DOHH2 (cell line): Measurements from ENCODE around the gene CEACAM4.

ENCODE experiments used
- H3F3A ChIP-seq: fragments of 200-600 bp; sonication (generic), shearing (Covaris generic); 2 replicates; pipeline ENCODE4 v1.6.0; 2016; ENCODE audit warnings: antibody characterized with exemption, mild to moderate bottlenecking; ENCODE audit not compliant: control insufficient read depth, insufficient read depth
- H3K27ac ChIP-seq: fragments of 200-600 bp; sonication (generic); 2 replicates; pipeline ENCODE4 v1.5.1; 2014; ENCODE audit warnings: low read depth, mild to moderate bottlenecking, low read length, moderate library complexity
- H3K27me3 ChIP-seq: fragments of 200-600 bp; sonication (generic); 2 replicates; pipeline ENCODE4 v1.6.1; 2014; ENCODE audit warnings: mild to moderate bottlenecking, low read length, mixed read lengths; ENCODE audit not compliant: control insufficient read depth
- H3K36me3 ChIP-seq: fragments of 200-600 bp; sonication (generic); 2 replicates; pipeline ENCODE4 v1.6.1; 2014; ENCODE audit warnings: mild to moderate bottlenecking, low read length, moderate library complexity, mixed read lengths; ENCODE audit not compliant: control insufficient read depth
- H3K4me1 ChIP-seq: fragments of 200-600 bp; sonication (generic); 2 replicates; pipeline ENCODE4 v1.6.1; 2014; ENCODE audit warnings: mild to moderate bottlenecking, low read length, mixed read lengths; ENCODE audit not compliant: control insufficient read depth
- H3K4me2 ChIP-seq: fragments of 200-600 bp; sonication (generic); 2 replicates; pipeline ENCODE4 v1.6.0; 2014; ENCODE audit warnings: mild to moderate bottlenecking, low read length, moderate library complexity
- H3K4me3 ChIP-seq: fragments of 200-600 bp; sonication (generic); 2 replicates; pipeline ENCODE4 v1.5.1; 2014; ENCODE audit warnings: mild to moderate bottlenecking, low read length, mixed read lengths
- H3K79me2 ChIP-seq: fragments of 200-600 bp; sonication (generic); 2 replicates; pipeline ENCODE4 v1.6.1; 2014; ENCODE audit warnings: mild to moderate bottlenecking, low read length, mixed read lengths; ENCODE audit not compliant: control insufficient read depth
- H3K9me2 ChIP-seq: fragments of 200-600 bp; sonication (generic); replicated peaks from 2 replicates; pipeline ENCODE4 v1.6.1; 2014; ENCODE audit warnings: mild to moderate bottlenecking, low read length, mixed read lengths; ENCODE audit not compliant: control insufficient read depth
- H3K9me3 ChIP-seq: fragments of 200-600 bp; sonication (generic); 2 replicates; pipeline ENCODE4 v1.6.1; 2014; ENCODE audit warnings: antibody characterized with exemption, low read length, mixed read lengths; ENCODE audit not compliant: control insufficient read depth, insufficient read depth
- H4K20me1 ChIP-seq: fragments of 200-600 bp; sonication (generic); 2 replicates; pipeline ENCODE4 v1.6.0; 2014; ENCODE audit warnings: low read depth, mild to moderate bottlenecking, antibody characterized with exemption, low read length, moderate library complexity; ENCODE audit not compliant: control insufficient read depth, insufficient read depth
- EZH2phosphoT487 ChIP-seq: fragments of 200-600 bp; sonication (generic); IDR thresholded peaks from 2 replicates; pipeline ENCODE4 v1.6.1; 2017; ENCODE audit warnings: borderline replicate concordance, mild to moderate bottlenecking, antibody characterized with exemption, low read length, moderate library complexity, mixed read lengths
- TF ChIP-seq, protein P1 (sequence below): fragments of 200-600 bp; sonication (generic); IDR thresholded peaks from one replicate; pipeline ENCODE4 v1.5.1; 2014; ENCODE audit warnings: antibody characterized with exemption, mild to moderate bottlenecking, low read depth, low read length; ENCODE audit not compliant: poor library complexity, severe bottlenecking

The CEACAM4 gene

DNA sequence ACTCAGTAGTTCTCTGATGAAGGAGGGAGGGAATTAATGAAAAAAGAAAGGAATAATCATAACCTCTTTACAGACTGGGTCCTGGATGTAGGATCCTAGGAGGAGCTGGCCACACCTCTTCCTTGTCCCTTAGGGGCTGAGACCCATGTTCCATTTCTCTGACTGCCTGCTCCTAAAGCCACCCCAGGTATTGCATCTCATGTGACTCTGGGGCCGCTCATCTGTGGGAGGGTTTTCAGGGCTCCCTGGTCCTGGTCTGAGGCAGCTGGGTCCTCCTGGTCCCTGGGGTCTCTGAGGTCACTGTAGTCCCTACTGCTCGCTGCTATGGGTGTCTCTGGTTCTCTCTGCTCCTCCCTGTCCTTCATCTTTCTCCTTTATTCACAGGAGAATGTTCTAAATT, 48.0 kb downstream of the CEACAM4 start:
- H3F3A ChIP-seq = no peaks in the 10 kb centered on the region
- H3K27me3 ChIP-seq = no peaks in the 10 kb centered on the region
- no peak for TF ChIP-seq EZH2phosphoT487
- TF ChIP-seq, protein P1, sequence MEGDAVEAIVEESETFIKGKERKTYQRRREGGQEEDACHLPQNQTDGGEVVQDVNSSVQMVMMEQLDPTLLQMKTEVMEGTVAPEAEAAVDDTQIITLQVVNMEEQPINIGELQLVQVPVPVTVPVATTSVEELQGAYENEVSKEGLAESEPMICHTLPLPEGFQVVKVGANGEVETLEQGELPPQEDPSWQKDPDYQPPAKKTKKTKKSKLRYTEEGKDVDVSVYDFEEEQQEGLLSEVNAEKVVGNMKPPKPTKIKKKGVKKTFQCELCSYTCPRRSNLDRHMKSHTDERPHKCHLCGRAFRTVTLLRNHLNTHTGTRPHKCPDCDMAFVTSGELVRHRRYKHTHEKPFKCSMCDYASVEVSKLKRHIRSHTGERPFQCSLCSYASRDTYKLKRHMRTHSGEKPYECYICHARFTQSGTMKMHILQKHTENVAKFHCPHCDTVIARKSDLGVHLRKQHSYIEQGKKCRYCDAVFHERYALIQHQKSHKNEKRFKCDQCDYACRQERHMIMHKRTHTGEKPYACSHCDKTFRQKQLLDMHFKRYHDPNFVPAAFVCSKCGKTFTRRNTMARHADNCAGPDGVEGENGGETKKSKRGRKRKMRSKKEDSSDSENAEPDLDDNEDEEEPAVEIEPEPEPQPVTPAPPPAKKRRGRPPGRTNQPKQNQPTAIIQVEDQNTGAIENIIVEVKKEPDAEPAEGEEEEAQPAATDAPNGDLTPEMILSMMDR = no peak
- H3K4me2 ChIP-seq = no peak overlapping the region
- no peaks in the 10 kb centered on the region for H4K20me1 ChIP-seq
- no peaks in the 10 kb centered on the region for H3K9me2 ChIP-seq
- H3K9me3 ChIP-seq = peaks cover 18% of the 10 kb centered on the region
- no peaks in the 10 kb centered on the region for H3K36me3 ChIP-seq
- peaks cover 10% of the 10 kb centered on the region for H3K4me1 ChIP-seq
- H3K27ac ChIP-seq = no peak overlapping the region
- no peaks in the 10 kb centered on the region for H3K79me2 ChIP-seq
- H3K4me3 ChIP-seq = no peak overlapping the region

GRCh38 chr19:41577833-41578232, 49.0 kb downstream of the CEACAM4 start:
- H3K4me2 ChIP-seq = no peak overlapping the region
- H3K36me3 ChIP-seq = no peaks in the 10 kb centered on the region
- peaks cover 10% of the 10 kb centered on the region for H3K4me1 ChIP-seq
- no peak overlapping the region for H3K4me3 ChIP-seq
- no peaks in the 10 kb centered on the region for H3K27me3 ChIP-seq
- peaks cover 14% of the 10 kb centered on the region for H3K9me3 ChIP-seq
- H3K79me2 ChIP-seq = no peaks in the 10 kb centered on the region
- H3F3A ChIP-seq = no peaks in the 10 kb centered on the region
- H3K9me2 ChIP-seq = no peaks in the 10 kb centered on the region
- no peak for TF ChIP-seq EZH2phosphoT487
- TF ChIP-seq, protein P1 = no peak
- no peaks in the 10 kb centered on the region for H4K20me1 ChIP-seq
- H3K27ac ChIP-seq = no peak overlapping the region

DNA sequence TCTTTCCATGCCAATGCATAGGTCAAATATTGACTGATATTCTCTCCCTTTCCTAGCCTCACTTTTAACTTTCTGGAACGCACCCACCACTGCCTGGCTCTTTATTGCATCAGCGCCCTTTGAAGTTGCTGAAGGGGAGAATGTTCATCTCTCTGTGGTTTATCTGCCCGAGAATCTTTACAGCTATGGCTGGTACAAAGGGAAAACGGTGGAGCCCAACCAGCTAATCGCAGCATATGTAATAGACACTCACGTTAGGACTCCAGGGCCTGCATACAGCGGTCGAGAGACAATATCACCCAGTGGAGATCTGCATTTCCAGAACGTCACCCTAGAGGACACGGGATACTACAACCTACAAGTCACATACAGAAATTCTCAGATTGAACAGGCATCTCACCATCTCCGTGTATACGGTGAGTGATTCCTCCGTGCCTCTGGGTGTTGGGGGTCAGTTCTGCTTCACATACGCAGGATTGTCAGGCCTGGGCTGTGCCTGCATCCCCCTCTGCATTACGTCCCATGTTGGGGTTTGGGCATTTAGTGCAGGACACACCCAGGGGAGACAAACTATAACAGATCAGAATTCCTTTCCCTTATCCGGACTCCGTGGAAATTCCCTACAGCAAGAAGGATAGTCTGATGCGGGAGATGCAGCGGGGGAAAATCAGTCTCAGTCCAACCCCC, 49.6 kb downstream of the CEACAM4 start:
- H3K4me1 ChIP-seq = peaks cover 10% of the 10 kb centered on the region
- no peaks in the 10 kb centered on the region for H3K9me2 ChIP-seq
- H3F3A ChIP-seq = no peaks in the 10 kb centered on the region
- TF ChIP-seq, protein P1 = no peak
- no peak for TF ChIP-seq EZH2phosphoT487
- H4K20me1 ChIP-seq = no peaks in the 10 kb centered on the region
- H3K79me2 ChIP-seq = no peaks in the 10 kb centered on the region
- no peak overlapping the region for H3K4me3 ChIP-seq
- no peak overlapping the region for H3K4me2 ChIP-seq
- H3K27me3 ChIP-seq = no peaks in the 10 kb centered on the region
- no peak overlapping the region for H3K27ac ChIP-seq
- H3K36me3 ChIP-seq = no peaks in the 10 kb centered on the region
- peaks cover 9% of the 10 kb centered on the region for H3K9me3 ChIP-seq
